ENCODE measurements around the gene DENND1A.

DENND1A gene

GRCh38 chr9:123724211-123724796, 205.6 kb downstream of the DENND1A start:
- no peak for DNase-seq (ENCODE audit: low spot score)

- no peak for DNase-seq (ENCODE audit: low spot score)
Measured at GRCh38 chr9:123723135-123723875, 206.6 kb downstream of the DENND1A start.

GRCh38 chr9:123722378-123722777, 207.5 kb downstream of the DENND1A start:
- no peak for DNase-seq (ENCODE audit: low spot score)

GRCh38 chr9:123718188-123718587, 211.7 kb downstream of the DENND1A start:
- no peak for DNase-seq (ENCODE audit: low spot score)

- no peak for DNase-seq (ENCODE audit: low spot score)
Measured at GRCh38 chr9:123717581-123718175, 212.2 kb downstream of the DENND1A start.

GRCh38 chr9:123716339-123716945, 213.5 kb downstream of the DENND1A start:
- DNase-seq (ENCODE audit: low spot score), result no peak

GRCh38 chr9:123715258-123715657, 214.7 kb downstream of the DENND1A start:
- DNase-seq (ENCODE audit: low spot score), result no peak

GRCh38 chr9:123713282-123713681, 216.6 kb downstream of the DENND1A start:
- no peak for DNase-seq (ENCODE audit: low spot score)

GRCh38 chr9:123712399-123712798, 217.5 kb downstream of the DENND1A start:
- no peak for DNase-seq (ENCODE audit: low spot score)

GRCh38 chr9:123710299-123710698, 219.6 kb downstream of the DENND1A start:
- DNase-seq (ENCODE audit: low spot score), result no peak

- no peak for DNase-seq (ENCODE audit: low spot score)
Measured at GRCh38 chr9:123702483-123702882, 227.4 kb downstream of the DENND1A start.

GRCh38 chr9:123697686-123698085, 232.2 kb downstream of the DENND1A start:
- no peak for DNase-seq (ENCODE audit: low spot score)

- DNase-seq (ENCODE audit: low spot score), result no peak
Measured at GRCh38 chr9:123696476-123696875, 233.4 kb downstream of the DENND1A start.

GRCh38 chr9:123695386-123695785, 234.5 kb downstream of the DENND1A start:
- no peak for DNase-seq (ENCODE audit: low spot score)

GRCh38 chr9:123691765-123692303, 238.1 kb downstream of the DENND1A start:
- no peak for DNase-seq (ENCODE audit: low spot score)

- DNase-seq (ENCODE audit: low spot score), result no peak
Measured at GRCh38 chr9:123689701-123690428, 240.1 kb downstream of the DENND1A start.

- no peak for DNase-seq (ENCODE audit: low spot score)
Measured at GRCh38 chr9:123687246-123687751, 242.6 kb downstream of the DENND1A start.

- no peak for DNase-seq (ENCODE audit: low spot score)
Measured at GRCh38 chr9:123686829-123687192, 243.1 kb downstream of the DENND1A start.

- DNase-seq (ENCODE audit: low spot score), result no peak
Measured at GRCh38 chr9:123686131-123686828, 243.6 kb downstream of the DENND1A start.

- no peak for DNase-seq (ENCODE audit: low spot score)
Measured at GRCh38 chr9:123685489-123686083, 244.3 kb downstream of the DENND1A start.

Measured in CD4-positive, alpha-beta T cell treated with Interleukin-6 at 100 ng/mL for 8 hours (primary cell).